Smooth muscle cell of trachea (primary cell): Measurements from ENCODE around the gene USP12. TPM values are rescaled to one million over a fixed set of nuclear protein-coding genes. Genes with fewer than 3 reads are reported as not detected.

Source experiments
- total RNA-seq: library from RNA; depleted of rRNA; stranded (reverse); fragments of >200 nt; gene quantifications from 2 replicates; pipeline ENCODE4 v1.2.1, GENCODE V29; 2014

The USP12 gene, protein sequence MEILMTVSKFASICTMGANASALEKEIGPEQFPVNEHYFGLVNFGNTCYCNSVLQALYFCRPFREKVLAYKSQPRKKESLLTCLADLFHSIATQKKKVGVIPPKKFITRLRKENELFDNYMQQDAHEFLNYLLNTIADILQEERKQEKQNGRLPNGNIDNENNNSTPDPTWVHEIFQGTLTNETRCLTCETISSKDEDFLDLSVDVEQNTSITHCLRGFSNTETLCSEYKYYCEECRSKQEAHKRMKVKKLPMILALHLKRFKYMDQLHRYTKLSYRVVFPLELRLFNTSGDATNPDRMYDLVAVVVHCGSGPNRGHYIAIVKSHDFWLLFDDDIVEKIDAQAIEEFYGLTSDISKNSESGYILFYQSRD
- 25.5 and 29.8 TPM in 2 replicates for total RNA-seq

DNA sequence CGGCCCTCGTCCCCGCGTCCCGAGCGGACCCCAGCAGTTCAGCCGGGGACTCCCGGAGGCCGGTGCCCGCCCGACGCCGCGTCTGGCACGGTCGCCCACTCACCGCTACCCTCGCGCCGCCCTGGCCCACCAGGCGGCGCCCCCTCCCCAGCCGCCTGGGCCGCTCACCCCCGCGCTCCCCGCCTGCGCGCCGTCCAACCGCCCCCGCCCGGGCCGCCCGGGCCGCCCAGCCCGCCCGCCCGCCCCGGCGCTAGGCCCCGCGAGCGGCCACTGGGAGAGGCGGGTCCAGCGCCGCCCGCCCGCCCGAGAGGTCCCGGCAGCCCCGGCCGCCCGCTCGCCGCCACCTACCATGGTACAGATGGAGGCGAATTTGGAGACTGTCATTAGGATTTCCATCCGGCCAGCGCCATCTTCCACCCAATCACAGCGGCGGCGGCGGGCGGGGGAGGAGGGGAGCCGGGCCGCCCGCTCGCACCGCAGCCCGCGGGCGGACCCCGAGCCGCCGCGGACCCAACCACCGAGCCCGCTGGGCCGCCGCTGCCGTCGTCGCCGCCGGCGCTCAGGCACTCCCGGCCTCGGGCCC is at the start of gene USP12:
TSS of gene USP12 (minus strand) at position 568 of the 583 bp plus-strand sequence. CDS start at position 396, 172 bp downstream.

Other genes starting within 250 kb of the USP12 start
- 504 and 885 TPM in 2 replicates for gene RPL21, start 79.7 kb upstream of the USP12 start, total RNA-seq
- 55.6 and 58.8 TPM in 2 replicates for gene RASL11A, start 99.0 kb upstream of the USP12 start, total RNA-seq